Smooth muscle cell (in vitro differentiated cells): ENCODE measurements around the gene INPP5A. TPM values are rescaled to one million over a fixed set of nuclear protein-coding genes. Genes with fewer than 3 reads are reported as not detected.
A peak's percentile ranks its signal among the peaks of the same experiment; 100 is the strongest.

Experiments
- DNase-seq: peaks from one replicate; lab custom pipeline; 2025; ENCODE audit not compliant: unreplicated experiment; lab: John Stamatoyannopoulos, UW
- H2AFZ ChIP-seq: fragments of 200-600 bp; sonication (generic); 2 replicates; pipeline ENCODE4 v1.6.0; 2016; ENCODE audit warnings: antibody characterized with exemption, low read depth, mild to moderate bottlenecking
- H3F3A ChIP-seq: fragments of 200-600 bp; sonication (generic); 2 replicates; pipeline ENCODE4 v1.6.0; 2017; ENCODE audit warnings: antibody characterized with exemption, low read depth
- H3K27ac ChIP-seq: fragments of 200-600 bp; sonication (generic); 2 replicates; pipeline ENCODE4 v1.5.1; 2016; ENCODE audit warnings: low read depth, mild to moderate bottlenecking
- H3K27me3 ChIP-seq: fragments of 200-600 bp; sonication (generic); 2 replicates; pipeline ENCODE4 v1.6.1; 2016; ENCODE audit warnings: low read depth, mild to moderate bottlenecking
- H3K36me3 ChIP-seq: fragments of 200-600 bp; sonication (generic); 2 replicates; pipeline ENCODE4 v1.5.1; 2016; ENCODE audit warnings: low read depth
- H3K4me1 ChIP-seq: fragments of 200-600 bp; sonication (generic); 2 replicates; pipeline ENCODE4 v1.5.1; 2016; ENCODE audit warnings: low read depth
- H3K4me2 ChIP-seq: fragments of 200-600 bp; sonication (generic); 2 replicates; pipeline ENCODE4 v1.6.0; 2016; ENCODE audit warnings: mild to moderate bottlenecking
- H3K4me3 ChIP-seq: fragments of 200-600 bp; sonication (generic); 2 replicates; pipeline ENCODE4 v1.5.1; 2016; ENCODE audit warnings: mild to moderate bottlenecking
- H3K79me2 ChIP-seq: fragments of 200-600 bp; sonication (generic); 2 replicates; pipeline ENCODE4 v1.6.0; 2016; ENCODE audit warnings: low read depth, mild to moderate bottlenecking
- H3K9ac ChIP-seq: fragments of 200-600 bp; sonication (generic); 2 replicates; pipeline ENCODE4 v1.6.0; 2016; ENCODE audit warnings: low read depth
- H3K9me3 ChIP-seq: fragments of 200-600 bp; sonication (generic); replicated peaks from 2 replicates; pipeline ENCODE4 v1.5.1; 2016; ENCODE audit warnings: low read depth
- H4K20me1 ChIP-seq: fragments of 200-600 bp; sonication (generic); 2 replicates; pipeline ENCODE4 v1.6.0; 2016; ENCODE audit warnings: low read depth
- WGBS: methylation state at CpG from one replicate; pipeline ENCODE4 v1.1.7; 2016; ENCODE audit warnings: low lambda C conversion rate; 5-methylcytosine and 5-hydroxymethylcytosine counted together
- polyA plus RNA-seq: library from polyadenylated mRNA; unstranded; fragments of >200 nt; fragmentation: Nextera tagmentation; extraction: Ambion mirVana; gene quantifications from 2 replicates; pipeline ENCODE4 v1.2.1, GENCODE V29; 2016
- total RNA-seq: library from RNA; depleted of rRNA; stranded (reverse); fragments of >200 nt; gene quantifications from 2 replicates; pipeline ENCODE4 v1.2.3, GENCODE V29; 2014
- TF ChIP-seq, protein P1 (sequence below): fragments of 200-600 bp; sonication (generic); IDR thresholded peaks from 2 replicates; pipeline ENCODE4 v1.5.1; 2017; ENCODE audit warnings: borderline replicate concordance, mild to moderate bottlenecking, antibody characterized with exemption; ENCODE audit not compliant: insufficient read depth, poor library complexity, severe bottlenecking

INPP5A gene
- total and polyA plus RNA-seq, 2 experiments from 2014 or later, result 48.0 to 55.9 TPM

DNA sequence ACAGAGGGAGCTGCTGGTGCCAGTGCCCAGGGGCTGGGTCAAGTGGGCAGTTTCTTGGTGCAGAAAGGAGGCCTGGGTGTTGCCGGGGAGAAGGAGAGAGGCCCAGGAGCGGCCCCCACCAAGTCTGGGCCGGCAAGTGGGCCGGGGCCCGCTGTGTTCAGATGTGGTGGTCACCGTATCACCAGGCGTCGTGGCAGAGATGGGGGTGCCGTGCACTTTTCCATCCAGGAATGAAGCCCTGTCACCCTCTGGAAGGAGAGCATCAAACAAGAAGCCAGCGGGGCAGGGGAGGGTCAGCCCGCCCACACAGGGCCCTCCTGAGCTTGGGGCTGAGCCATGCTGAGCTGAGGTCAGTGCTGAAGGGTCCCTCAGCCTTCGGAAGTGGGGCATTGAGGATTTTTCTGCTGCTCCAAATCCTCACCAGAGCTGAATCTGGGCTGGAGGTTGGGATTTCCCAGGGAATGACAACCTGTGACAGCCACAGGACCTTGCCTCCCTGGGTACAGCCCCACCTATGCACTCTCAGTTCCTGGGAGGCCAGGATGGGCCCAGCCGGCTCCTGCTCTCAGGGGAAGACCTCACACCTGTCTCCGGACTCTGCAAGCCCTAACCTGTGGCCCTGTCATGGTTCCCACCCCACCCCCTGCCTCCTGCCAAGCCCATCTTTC is 27.9 kb upstream of the INPP5A start:
- Histone ChIP-seq H3K9ac (no peak overlapping the region), H3K27ac (no peak overlapping the region), H3K4me3 (no peak overlapping the region), H3K4me1 (no peaks in the 10 kb centered on the region), H2AFZ (no peak overlapping the region), H3K9me3 (no peaks in the 10 kb centered on the region), H4K20me1 (no peaks in the 10 kb centered on the region), H3K4me2 (no peak overlapping the region), H3F3A (no peaks in the 10 kb centered on the region), H3K27me3 (no peaks in the 10 kb centered on the region), H3K79me2 (no peaks in the 10 kb centered on the region), H3K36me3 (no peaks in the 10 kb centered on the region)
- TF ChIP-seq, protein P1, sequence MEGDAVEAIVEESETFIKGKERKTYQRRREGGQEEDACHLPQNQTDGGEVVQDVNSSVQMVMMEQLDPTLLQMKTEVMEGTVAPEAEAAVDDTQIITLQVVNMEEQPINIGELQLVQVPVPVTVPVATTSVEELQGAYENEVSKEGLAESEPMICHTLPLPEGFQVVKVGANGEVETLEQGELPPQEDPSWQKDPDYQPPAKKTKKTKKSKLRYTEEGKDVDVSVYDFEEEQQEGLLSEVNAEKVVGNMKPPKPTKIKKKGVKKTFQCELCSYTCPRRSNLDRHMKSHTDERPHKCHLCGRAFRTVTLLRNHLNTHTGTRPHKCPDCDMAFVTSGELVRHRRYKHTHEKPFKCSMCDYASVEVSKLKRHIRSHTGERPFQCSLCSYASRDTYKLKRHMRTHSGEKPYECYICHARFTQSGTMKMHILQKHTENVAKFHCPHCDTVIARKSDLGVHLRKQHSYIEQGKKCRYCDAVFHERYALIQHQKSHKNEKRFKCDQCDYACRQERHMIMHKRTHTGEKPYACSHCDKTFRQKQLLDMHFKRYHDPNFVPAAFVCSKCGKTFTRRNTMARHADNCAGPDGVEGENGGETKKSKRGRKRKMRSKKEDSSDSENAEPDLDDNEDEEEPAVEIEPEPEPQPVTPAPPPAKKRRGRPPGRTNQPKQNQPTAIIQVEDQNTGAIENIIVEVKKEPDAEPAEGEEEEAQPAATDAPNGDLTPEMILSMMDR, result no peak
- 93% methylated on average over 14 of the region's 14 CpGs for WGBS
- DNase-seq, result no peak

DNA sequence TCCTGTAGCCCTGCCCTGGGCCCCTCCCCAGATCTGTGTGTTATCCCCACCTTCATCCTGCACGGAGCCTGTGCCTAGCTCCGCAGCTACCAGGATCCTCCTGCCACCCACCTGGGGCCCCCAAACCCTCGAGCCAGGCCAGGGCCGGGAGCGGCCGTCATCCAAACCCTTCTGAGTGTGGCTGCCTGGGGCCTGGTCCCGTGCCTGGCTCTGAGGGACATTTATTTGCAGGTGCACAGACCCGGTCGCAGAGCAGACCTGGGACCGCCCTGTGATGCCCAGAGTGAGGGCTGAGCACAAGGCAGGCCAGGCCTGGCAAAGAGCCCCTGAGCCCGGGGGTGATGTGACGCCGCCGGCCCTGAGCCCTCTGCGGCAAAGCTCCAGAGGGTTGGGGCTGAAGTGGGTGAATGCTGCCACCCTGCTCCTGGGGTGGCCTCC is 27.4 kb upstream of the INPP5A start:
- H3K9me3 ChIP-seq, result no peaks in the 10 kb centered on the region

DNA sequence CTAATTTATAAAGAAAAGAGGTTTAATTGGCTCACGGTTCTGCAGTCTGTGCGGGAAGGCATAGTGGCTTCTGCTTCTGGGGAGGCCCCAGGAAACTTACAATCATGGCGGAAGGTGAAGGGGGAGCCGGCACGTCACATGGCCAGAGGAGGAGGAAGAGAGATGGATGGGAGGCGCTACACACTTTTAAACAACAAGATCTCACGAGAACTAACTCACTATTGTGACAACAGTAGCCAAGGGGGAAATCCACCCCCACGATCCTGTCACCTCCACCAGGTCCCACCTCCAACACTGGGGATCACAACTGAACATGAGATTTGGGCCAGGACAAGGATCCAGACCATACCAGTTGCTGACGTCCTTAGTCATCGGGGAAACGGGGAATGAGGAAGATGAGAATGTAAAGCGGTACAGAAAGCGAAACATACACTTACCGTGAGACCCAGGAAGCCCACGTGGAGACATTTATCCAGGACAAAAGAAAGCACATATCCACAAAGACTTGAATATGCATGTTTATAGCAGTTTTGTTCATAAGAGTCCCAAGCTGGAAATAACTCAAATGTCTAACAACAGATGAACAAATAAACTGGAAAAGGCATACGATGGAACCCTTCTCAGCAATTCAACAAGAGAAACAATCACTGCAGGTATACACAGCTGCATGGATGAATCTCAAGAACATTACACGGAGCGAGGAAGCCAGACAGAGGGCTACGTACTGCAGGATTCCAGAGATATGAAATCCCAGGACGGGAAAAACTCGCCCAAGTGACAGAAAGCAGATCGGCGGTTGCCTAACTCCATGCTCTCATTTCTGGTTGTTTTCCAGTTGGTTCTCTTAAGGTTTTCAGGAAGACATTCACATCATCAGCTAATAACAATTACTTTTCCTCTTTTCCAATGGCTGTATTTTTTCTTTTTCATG is 26.2 kb upstream of the INPP5A start:
- Histone ChIP-seq H3K36me3 (no peaks in the 10 kb centered on the region), H3K79me2 (no peaks in the 10 kb centered on the region), H2AFZ (no peak overlapping the region), H3K4me2 (peak overlapping the region; percentile 0), H3K27me3 (no peaks in the 10 kb centered on the region), H3K27ac (no peak overlapping the region), H3K4me1 (no peaks in the 10 kb centered on the region), H3K4me3 (no peak overlapping the region), H3K9ac (no peak overlapping the region), H3F3A (no peaks in the 10 kb centered on the region), H4K20me1 (no peaks in the 10 kb centered on the region), H3K9me3 (no peaks in the 10 kb centered on the region)
- TF ChIP-seq, protein P1, result no peak
- 73% methylated on average over 23 of the region's 23 CpGs for WGBS
- DNase-seq, result no peak

More for the DNA sequence above, 27.4 kb upstream of the INPP5A start:
- H3K36me3 ChIP-seq, result no peaks in the 10 kb centered on the region
- no peak for DNase-seq
- H3K4me3 ChIP-seq, result no peak overlapping the region
- WGBS, result 98% methylated on average over 15 of the region's 15 CpGs
- no peaks in the 10 kb centered on the region for H3K4me1 ChIP-seq
- H4K20me1 ChIP-seq, result no peaks in the 10 kb centered on the region
- no peak overlapping the region for H3K27ac ChIP-seq
- TF ChIP-seq, protein P1, result no peak
- no peak overlapping the region for H3K4me2 ChIP-seq
- no peaks in the 10 kb centered on the region for H3F3A ChIP-seq
- no peaks in the 10 kb centered on the region for H3K27me3 ChIP-seq
- H2AFZ ChIP-seq, result no peak overlapping the region
- no peaks in the 10 kb centered on the region for H3K79me2 ChIP-seq
- H3K9ac ChIP-seq, result no peak overlapping the region
